ENCODE data around the gene OLFML2B.
"Not testable (repeated sequence)": the region's sequence is repeated elsewhere in the genome, so short reads cannot be mapped to it uniquely, and the experiment has no call there.

OLFML2B gene

GRCh38 chr1:162023547-162024501 is at the start of gene OLFML2B:
Gene OLFML2B, minus strand, starts transcription at chr1:162023869. Its CDS starts 439 bp downstream, at chr1:162023430.
- peak in 39 of 42 donors; percentile 30 to 83 (median 63) for DNase-seq
- intact Hi-C loops (cut with DNase I), result no loop called here

GRCh38 chr1:162072740-162073139 is 49.1 kb upstream of the OLFML2B start:
- no peak for DNase-seq
- intact Hi-C loops (cut with DNase I), result no loop called here

GRCh38 chr1:162070825-162071224 is 47.2 kb upstream of the OLFML2B start:
- intact Hi-C loops (cut with DNase I), result no loop called here
- peak in 2 of 42 donors; percentile 4 to 17 for DNase-seq

- intact Hi-C loops (cut with DNase I), result no loop called here
- DNase-seq, result peak in 10 of 42 donors; percentile 3 to 33 (median 14)
These were observed 46.6 kb upstream of the OLFML2B start for GRCh38 chr1:162070094-162070748.

GRCh38 chr1:162069334-162070093 is 45.8 kb upstream of the OLFML2B start, which contains the start of gene NOS1AP:
Gene NOS1AP, plus strand, starts transcription at chr1:162069691. Its CDS starts 487 bp downstream, at chr1:162070178.
- peak; percentile 54 to 95 (median 87) for DNase-seq
- intact Hi-C loops (cut with DNase I), result no loop called here

- intact Hi-C loops (cut with DNase I), result no loop called here
- no peak for DNase-seq
These were observed 44.6 kb upstream of the OLFML2B start for GRCh38 chr1:162068301-162068700.

GRCh38 chr1:162067466-162067865 is 43.8 kb upstream of the OLFML2B start:
- DNase-seq, result no peak
- intact Hi-C loops (cut with DNase I), result no loop called here

- DNase-seq; intact Hi-C loops (cut with DNase I): not testable (repeated sequence)
These were observed 43.2 kb upstream of the OLFML2B start for GRCh38 chr1:162066836-162067235.

GRCh38 chr1:162065016-162065415 is 41.3 kb upstream of the OLFML2B start:
- intact Hi-C loops (cut with DNase I), result no loop called here

GRCh38 chr1:162062542-162063015 is 38.9 kb upstream of the OLFML2B start:
- DNase-seq, result no peak
- intact Hi-C loops (cut with DNase I), result no loop called here

More at GRCh38 chr1:162065016-162065415, 41.3 kb upstream of the OLFML2B start:
- no peak for DNase-seq

GRCh38 chr1:162060314-162060713 is 36.6 kb upstream of the OLFML2B start:
- intact Hi-C loops (cut with DNase I), result no loop called here
- DNase-seq, result peak in 1 of 42 donors; percentile 15

- DNase-seq, result no peak
- intact Hi-C loops (cut with DNase I), result loop anchor here (5.0 kb wide), 2 partner anchors 218 to 333 kb away; no protein-coding TSS in a partner anchor
These were observed 36.1 kb upstream of the OLFML2B start for GRCh38 chr1:162059721-162060120.

- no peak for DNase-seq
- intact Hi-C loops (cut with DNase I), result loop anchor here (5.0 kb wide), 2 partner anchors 221 to 336 kb away; no protein-coding TSS in a partner anchor
These were observed 32.9 kb upstream of the OLFML2B start for GRCh38 chr1:162056579-162056978.

GRCh38 chr1:162056043-162056442 is 32.4 kb upstream of the OLFML2B start:
- intact Hi-C loops (cut with DNase I), result loop anchor here (5.0 kb wide), 2 partner anchors 221 to 336 kb away; no protein-coding TSS in a partner anchor
- peak; percentile 39 to 90 (median 76) for DNase-seq

GRCh38 chr1:162055062-162055461 is 31.4 kb upstream of the OLFML2B start:
- intact Hi-C loops (cut with DNase I), result loop anchor here (5.0 kb wide), 2 partner anchors 222 to 337 kb away; no protein-coding TSS in a partner anchor
- no peak for DNase-seq

GRCh38 chr1:162053949-162054348 is 30.3 kb upstream of the OLFML2B start:
- intact Hi-C loops (cut with DNase I), result not testable (repeated sequence)

GRCh38 chr1:162046921-162047320 is 23.3 kb upstream of the OLFML2B start:
- intact Hi-C loops (cut with DNase I), result no loop called here
- no peak for DNase-seq

More at GRCh38 chr1:162053949-162054348, 30.3 kb upstream of the OLFML2B start:
- DNase-seq, result not testable (repeated sequence)

- intact Hi-C loops (cut with DNase I), result no loop called here
- DNase-seq, result no peak
These were observed 18.7 kb upstream of the OLFML2B start for GRCh38 chr1:162042361-162042760.

GRCh38 chr1:162040657-162041056 is 17.0 kb upstream of the OLFML2B start:
- intact Hi-C loops (cut with DNase I), result no loop called here
- DNase-seq, result no peak
